Neural progenitor cell (in vitro differentiated cells): ENCODE results near the gene CEP131.

Experiments
- EZH2 ChIP-seq: fragments of 200-600 bp; sonication (generic); IDR thresholded peaks from 2 replicates; pipeline ENCODE4 v1.6.1; 2017; ENCODE audit warnings: antibody characterized with exemption, mild to moderate bottlenecking, moderate library complexity
- TF ChIP-seq, protein P1 (sequence below): fragments of 200-600 bp; sonication (generic); IDR thresholded peaks from 2 replicates; pipeline ENCODE4 v1.5.1; 2017; ENCODE audit warnings: antibody characterized with exemption, mild to moderate bottlenecking

GRCh38 chr17:81164371-81165245, 58.2 kb downstream of the CEP131 start:
- TF ChIP-seq, protein P1, sequence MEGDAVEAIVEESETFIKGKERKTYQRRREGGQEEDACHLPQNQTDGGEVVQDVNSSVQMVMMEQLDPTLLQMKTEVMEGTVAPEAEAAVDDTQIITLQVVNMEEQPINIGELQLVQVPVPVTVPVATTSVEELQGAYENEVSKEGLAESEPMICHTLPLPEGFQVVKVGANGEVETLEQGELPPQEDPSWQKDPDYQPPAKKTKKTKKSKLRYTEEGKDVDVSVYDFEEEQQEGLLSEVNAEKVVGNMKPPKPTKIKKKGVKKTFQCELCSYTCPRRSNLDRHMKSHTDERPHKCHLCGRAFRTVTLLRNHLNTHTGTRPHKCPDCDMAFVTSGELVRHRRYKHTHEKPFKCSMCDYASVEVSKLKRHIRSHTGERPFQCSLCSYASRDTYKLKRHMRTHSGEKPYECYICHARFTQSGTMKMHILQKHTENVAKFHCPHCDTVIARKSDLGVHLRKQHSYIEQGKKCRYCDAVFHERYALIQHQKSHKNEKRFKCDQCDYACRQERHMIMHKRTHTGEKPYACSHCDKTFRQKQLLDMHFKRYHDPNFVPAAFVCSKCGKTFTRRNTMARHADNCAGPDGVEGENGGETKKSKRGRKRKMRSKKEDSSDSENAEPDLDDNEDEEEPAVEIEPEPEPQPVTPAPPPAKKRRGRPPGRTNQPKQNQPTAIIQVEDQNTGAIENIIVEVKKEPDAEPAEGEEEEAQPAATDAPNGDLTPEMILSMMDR = no peak
- no peak for TF ChIP-seq EZH2
